ENCODE data around the gene MLANA.

DNA sequence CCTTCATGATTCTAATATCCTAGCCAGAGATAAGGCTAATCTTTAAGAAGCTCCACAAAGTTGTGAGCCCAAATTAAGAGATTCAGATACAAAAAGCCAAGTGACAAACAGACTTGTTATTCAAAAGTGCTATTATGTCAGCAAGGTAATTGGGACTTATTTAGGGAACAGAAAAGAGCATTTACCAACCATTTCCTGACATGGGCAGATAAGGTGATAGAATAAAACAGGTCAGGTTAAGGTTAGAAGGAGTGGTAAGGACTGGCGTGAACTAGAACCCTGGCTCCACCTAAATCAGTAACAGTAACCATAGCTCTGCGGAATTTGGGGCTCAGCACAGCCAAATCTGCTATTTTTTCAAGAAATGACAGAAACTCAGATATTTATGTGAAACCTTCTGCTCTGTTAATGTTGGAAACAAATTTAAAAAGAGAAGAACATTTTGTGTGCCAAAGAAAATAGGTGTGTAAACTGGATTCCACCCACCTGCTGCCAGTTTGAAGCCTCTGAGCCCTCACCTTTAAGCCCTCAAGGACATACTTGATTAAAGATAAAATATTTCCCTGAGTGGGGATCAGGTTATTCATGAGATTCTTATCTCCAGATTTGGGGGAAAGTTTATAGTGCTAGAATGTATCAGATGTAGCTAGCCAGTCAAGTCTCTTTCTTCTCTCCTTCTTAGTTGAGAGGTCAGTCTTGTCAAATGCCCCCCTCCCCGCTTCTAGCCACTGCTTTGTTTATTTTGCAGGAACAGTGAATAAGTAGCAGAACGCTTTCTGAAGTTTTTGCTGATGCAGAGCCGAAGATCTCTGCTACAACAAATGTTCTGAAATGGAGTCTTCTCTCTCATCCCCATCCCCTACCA, 47.5 kb upstream of the MLANA start:
- TF ChIP-seq, protein P1, sequence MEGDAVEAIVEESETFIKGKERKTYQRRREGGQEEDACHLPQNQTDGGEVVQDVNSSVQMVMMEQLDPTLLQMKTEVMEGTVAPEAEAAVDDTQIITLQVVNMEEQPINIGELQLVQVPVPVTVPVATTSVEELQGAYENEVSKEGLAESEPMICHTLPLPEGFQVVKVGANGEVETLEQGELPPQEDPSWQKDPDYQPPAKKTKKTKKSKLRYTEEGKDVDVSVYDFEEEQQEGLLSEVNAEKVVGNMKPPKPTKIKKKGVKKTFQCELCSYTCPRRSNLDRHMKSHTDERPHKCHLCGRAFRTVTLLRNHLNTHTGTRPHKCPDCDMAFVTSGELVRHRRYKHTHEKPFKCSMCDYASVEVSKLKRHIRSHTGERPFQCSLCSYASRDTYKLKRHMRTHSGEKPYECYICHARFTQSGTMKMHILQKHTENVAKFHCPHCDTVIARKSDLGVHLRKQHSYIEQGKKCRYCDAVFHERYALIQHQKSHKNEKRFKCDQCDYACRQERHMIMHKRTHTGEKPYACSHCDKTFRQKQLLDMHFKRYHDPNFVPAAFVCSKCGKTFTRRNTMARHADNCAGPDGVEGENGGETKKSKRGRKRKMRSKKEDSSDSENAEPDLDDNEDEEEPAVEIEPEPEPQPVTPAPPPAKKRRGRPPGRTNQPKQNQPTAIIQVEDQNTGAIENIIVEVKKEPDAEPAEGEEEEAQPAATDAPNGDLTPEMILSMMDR (IDR thresholded peaks at IDR 0.05) = no peak
- TF ChIP-seq POLR2A (IDR thresholded peaks at IDR 0.05) = no peak
- no peak for TF ChIP-seq EP300 (IDR thresholded peaks at IDR 0.05)

Data from ovary (tissue), 3 donors.